ENCODE data around the gene RNF17.
"Not testable (repeated sequence)": the region's sequence is repeated elsewhere in the genome, so short reads cannot be mapped to it uniquely, and the experiment has no call there.

Gene RNF17

GRCh38 chr13:24745861-24746617 lies 17.9 kb upstream of the RNF17 start:
- DNase-seq = no peak

GRCh38 chr13:24746618-24747247 lies 17.2 kb upstream of the RNF17 start:
- DNase-seq = no peak

GRCh38 chr13:24747248-24748060 lies 16.5 kb upstream of the RNF17 start:
- DNase-seq = no peak

- DNase-seq = no peak
These were observed 15.9 kb upstream of the RNF17 start for GRCh38 chr13:24748061-24748400.

- DNase-seq = no peak
These were observed 4.8 kb upstream of the RNF17 start for GRCh38 chr13:24759197-24759596.

GRCh38 chr13:24764276-24764630 lies 284 bp downstream of the RNF17 start:
- DNase-seq = no peak

GRCh38 chr13:24777171-24777570 lies 13.2 kb downstream of the RNF17 start:
- DNase-seq = no peak

- no peak for DNase-seq
These were observed 20.4 kb downstream of the RNF17 start for GRCh38 chr13:24784319-24784718.

GRCh38 chr13:24788538-24788937 lies 24.6 kb downstream of the RNF17 start:
- DNase-seq = no peak

- no peak for DNase-seq
These were observed 38.1 kb downstream of the RNF17 start for GRCh38 chr13:24802074-24802473.

- no peak for DNase-seq
These were observed 57.2 kb downstream of the RNF17 start for GRCh38 chr13:24821207-24821606.

GRCh38 chr13:24822640-24823039 lies 58.7 kb downstream of the RNF17 start:
- DNase-seq = no peak

- not testable (repeated sequence) for DNase-seq
These were observed 59.2 kb downstream of the RNF17 start for GRCh38 chr13:24823122-24823710.

GRCh38 chr13:24827799-24828198 lies 63.8 kb downstream of the RNF17 start:
- no peak for DNase-seq

- DNase-seq = no peak
These were observed 71.0 kb downstream of the RNF17 start for GRCh38 chr13:24834902-24835510.

- DNase-seq = not testable (repeated sequence)
These were observed 73.6 kb downstream of the RNF17 start for GRCh38 chr13:24837528-24837927.

- no peak for DNase-seq
These were observed 78.7 kb downstream of the RNF17 start for GRCh38 chr13:24842549-24843274.

GRCh38 chr13:24851546-24851945 lies 87.6 kb downstream of the RNF17 start:
- DNase-seq = no peak

- DNase-seq = no peak
These were observed 90.3 kb downstream of the RNF17 start for GRCh38 chr13:24854311-24854710.

- DNase-seq = no peak
These were observed 95.0 kb downstream of the RNF17 start for GRCh38 chr13:24858953-24859352.

- no peak for DNase-seq
These were observed 96.8 kb downstream of the RNF17 start for GRCh38 chr13:24860770-24861169.

GRCh38 chr13:24861617-24862362 lies 97.8 kb downstream of the RNF17 start:
- no peak for DNase-seq
